Placental epithelial cell (primary cell): ENCODE results near the gene FRMD5. TPM values are rescaled to one million over a fixed set of nuclear protein-coding genes. Genes with fewer than 3 reads are reported as not detected.

ENCODE experiments used
- small RNA-seq: library from RNA; depleted of rRNA; stranded (forward); fragments of <200 nt; gene quantifications from one replicate; pipeline ENCODE3, GENCODE V24; 2012
- total RNA-seq: library from RNA; depleted of rRNA; stranded (reverse); fragments of >200 nt; gene quantifications from 2 replicates; pipeline ENCODE4 v1.2.3, GENCODE V29; 2012

Gene FRMD5
- 2.3 and 2.7 TPM in 2 replicates for total RNA-seq

GRCh38 chr15:44195151-44195740 lies at the start of gene FRMD5:
Gene FRMD5, minus strand, starts transcription at chr15:44195271.

DNA sequence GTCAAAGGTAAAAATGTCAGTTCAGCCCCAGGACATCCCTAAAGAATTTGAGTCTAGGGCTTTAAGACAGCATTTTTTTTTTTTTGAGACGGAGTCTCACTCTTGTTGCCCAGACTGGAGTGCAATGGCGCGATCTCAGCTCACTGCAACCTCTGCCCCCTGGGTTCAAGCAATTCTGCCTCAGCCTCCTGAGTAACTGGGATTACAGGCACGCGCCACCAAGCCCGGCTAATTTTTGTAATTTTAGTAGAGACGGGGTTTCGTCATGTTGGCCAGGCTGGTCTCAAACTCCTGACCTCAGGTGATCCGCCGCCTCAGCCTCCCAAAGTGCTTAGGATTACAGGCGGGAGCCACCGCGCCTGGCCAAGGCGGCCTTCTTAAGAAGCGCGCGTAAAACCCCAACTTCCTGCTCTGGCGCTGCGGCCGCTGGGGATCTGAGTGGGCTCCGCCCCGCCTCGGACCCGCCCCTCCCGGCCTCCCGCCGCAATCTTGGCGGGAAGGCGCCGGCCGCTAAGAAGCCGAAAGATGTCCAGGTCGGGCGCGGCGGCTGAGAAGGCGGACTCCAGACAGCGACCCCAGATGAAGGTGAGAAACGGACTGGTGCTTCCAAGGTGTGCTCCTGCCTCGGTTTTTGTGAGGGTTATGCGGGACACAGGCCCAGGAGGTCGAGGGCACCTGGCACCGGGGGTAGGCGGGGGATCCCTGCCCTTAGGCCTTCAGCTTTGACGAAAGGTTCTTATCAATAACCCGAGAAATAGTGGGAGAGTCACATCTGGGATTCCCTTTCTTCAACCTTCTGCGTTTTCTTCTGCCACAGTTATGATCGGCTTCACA lies 368.3 kb downstream of the FRMD5 start, which contains the start of gene WDR76:
WDR76 (plus strand) TSS at position 495 of the 834 bp plus-strand sequence; CDS start at position 526, 31 bp downstream.

DNA sequence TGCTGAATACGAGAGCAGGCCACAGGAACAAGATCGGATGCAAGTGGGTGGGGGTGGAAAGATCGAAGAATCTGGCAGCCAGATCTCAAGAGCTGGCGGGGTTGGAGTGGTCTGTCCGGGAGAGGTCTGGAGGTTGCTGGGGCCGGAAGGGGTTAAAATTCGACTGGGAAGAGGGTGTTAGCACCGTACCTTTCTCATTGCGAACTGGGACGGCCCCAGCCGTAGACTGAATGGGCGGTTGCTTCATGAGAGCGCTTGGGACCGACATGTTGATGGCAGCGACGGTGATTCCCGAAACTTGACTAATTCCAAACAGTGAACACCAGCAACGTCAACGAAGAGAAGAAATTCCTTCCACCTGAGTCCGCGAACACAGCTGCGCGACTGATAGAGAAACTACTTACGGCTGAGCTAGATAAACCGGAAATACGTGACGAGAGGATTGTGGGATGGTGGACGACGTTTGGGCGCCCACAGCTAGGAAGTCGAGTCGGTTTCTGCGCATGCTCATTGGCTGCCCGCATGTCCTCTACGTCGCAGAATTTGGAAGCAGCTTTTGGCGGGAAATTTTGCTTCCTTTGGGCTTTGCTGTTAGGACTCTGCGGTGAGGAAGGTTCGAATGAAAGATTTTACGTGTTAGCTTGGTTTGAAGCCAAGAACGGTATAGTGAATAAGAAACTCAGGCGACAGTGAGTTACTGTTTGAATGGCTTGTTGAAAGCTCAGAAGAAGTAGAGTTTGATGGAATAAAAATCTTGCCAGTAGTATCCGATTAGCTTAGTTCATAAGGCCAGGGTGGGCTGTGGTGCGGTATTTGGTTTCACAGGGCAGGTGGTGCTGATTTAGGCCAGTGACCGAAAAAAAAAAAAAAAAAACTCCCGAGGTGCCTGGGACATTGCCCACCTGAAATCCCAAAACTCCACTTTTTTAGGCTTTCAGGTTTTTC lies 370.5 kb downstream of the FRMD5 start, which contains the start of gene MFAP1:
MFAP1 (minus strand) TSS at position 389 of the 945 bp plus-strand sequence; CDS start at position 268, 121 bp downstream.

Small RNA genes lying within 50 kb of the gene (small RNA-seq; reads per million reads assigned to genes)
- not detected for gene RF00019

Other genes with a start within 250 kb of the FRMD5 start
- gene GOLM2, start 93.4 kb upstream of the FRMD5 start, total RNA-seq = 71.5 and 101 TPM in 2 replicates
- gene CTDSPL2, start 232.4 kb upstream of the FRMD5 start, total RNA-seq = 47.1 and 47.9 TPM in 2 replicates